Breast epithelium (tissue), 4 donors: ENCODE results near the gene BARX1. TPM values are rescaled to one million over a fixed set of nuclear protein-coding genes. Genes with fewer than 3 reads are reported as not detected.

Experiments used
- DNase-seq, 2 donors: peaks; one replicate each; pipeline ENCODE4 v3.0.0-alpha.2; 2019; ENCODE audit warnings: low spot score in 2 of 2
- H3K27ac ChIP-seq, 2 donors: fragments of 200-600 bp; sonication (generic) in 1 of 2; one replicate each; pipeline ENCODE4 v1.5.1; 2016 to 2019; ENCODE audit warnings: mild to moderate bottlenecking in 1 of 2
- H3K27me3 ChIP-seq, 2 donors: fragments of 200-600 bp; sonication (generic) in 1 of 2; one replicate each; pipeline versions ENCODE4 v1.5.1 to v1.6.0; 2017 to 2019; ENCODE audit warnings: control low read depth in 1 of 2, mild to moderate bottlenecking in 1 of 2
- H3K36me3 ChIP-seq: fragments of 200-600 bp; one replicate; pipeline ENCODE4 v1.5.1; 2019
- H3K4me1 ChIP-seq, 2 donors: fragments of 200-600 bp; sonication (generic); one replicate each; pipeline ENCODE4 v1.5.1; 2016 to 2019; ENCODE audit warnings: control low read depth in 1 of 2
- H3K4me3 ChIP-seq, 3 donors: fragments of 200-600 bp; sonication (generic); 1 replicate in 2 of 3; 2 replicates in 1 of 3; pipeline ENCODE4 v1.5.1; 2016 to 2019; ENCODE audit warnings: mild to moderate bottlenecking in 3 of 3, moderate library complexity in 2 of 3
- H3K9me3 ChIP-seq, 2 donors: fragments of 200-600 bp; sonication (generic) in 1 of 2; one replicate each; pipeline ENCODE4 v1.5.1; 2016 to 2019; ENCODE audit warnings: control low read depth in 1 of 2
- POLR2A ChIP-seq: fragments of 450-650 bp; IDR thresholded peaks from one replicate; pipeline ENCODE4 v1.6.1; 2016; ENCODE audit warnings: antibody characterized with exemption, mild to moderate bottlenecking, moderate library complexity
- POLR2AphosphoS5 ChIP-seq, 3 donors: sonication (generic); formaldehyde crosslinking; IDR thresholded peaks; one replicate each; pipeline ENCODE4 v1.6.1; 2017; ENCODE audit warnings: antibody characterized with exemption in 3 of 3
- intact Hi-C: fragments of 100-400 bp; cut with DNase I; formaldehyde crosslinking; loops from one replicate; pipeline ENCODE4 v1.15.1; 2023; ENCODE audit warnings: low total_unique reads
- total RNA-seq, 3 donors: library from RNA; depleted of rRNA; stranded (reverse); fragments of >200 nt; gene quantifications; one replicate each; pipeline ENCODE4 v1.1.0, GENCODE V29; 2016
- TF ChIP-seq, protein P1 (sequence below), 3 donors: fragments of 450-650 bp; IDR thresholded peaks; one replicate each; pipeline ENCODE4 v1.5.1; 2016 to 2017; ENCODE audit warnings: antibody characterized with exemption in 3 of 3, mild to moderate bottlenecking in 3 of 3, moderate library complexity in 3 of 3

Gene BARX1
- total RNA-seq, 3 donors from 2014 or later, result 2.6 to 2.9 TPM; not detected in 1

DNA sequence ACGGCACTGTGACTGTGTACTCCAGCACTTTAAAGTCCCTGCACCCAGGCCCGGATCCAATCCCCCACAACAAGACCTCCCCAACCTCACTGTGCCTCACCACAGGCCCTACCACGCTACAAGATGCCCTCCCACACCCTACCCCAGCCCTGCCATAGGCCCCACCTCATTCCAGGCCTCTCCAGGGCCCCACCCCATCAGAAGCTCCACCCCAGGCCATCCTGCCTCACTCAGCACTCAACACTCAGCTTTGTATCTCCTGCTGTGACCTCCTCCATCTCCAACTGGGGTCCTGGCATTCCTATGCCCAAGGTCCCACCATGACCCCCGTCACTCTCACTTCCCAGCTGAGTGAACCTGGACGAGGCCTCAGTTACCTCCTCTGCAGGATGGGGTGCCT is 38.8 kb downstream of the BARX1 start:
- H3K4me1 ChIP-seq, result no peaks in the 10 kb centered on the region
- peaks cover 0 to 6% of the 10 kb centered on the region in 2 donors for H3K27me3 ChIP-seq
- TF ChIP-seq, protein P1, sequence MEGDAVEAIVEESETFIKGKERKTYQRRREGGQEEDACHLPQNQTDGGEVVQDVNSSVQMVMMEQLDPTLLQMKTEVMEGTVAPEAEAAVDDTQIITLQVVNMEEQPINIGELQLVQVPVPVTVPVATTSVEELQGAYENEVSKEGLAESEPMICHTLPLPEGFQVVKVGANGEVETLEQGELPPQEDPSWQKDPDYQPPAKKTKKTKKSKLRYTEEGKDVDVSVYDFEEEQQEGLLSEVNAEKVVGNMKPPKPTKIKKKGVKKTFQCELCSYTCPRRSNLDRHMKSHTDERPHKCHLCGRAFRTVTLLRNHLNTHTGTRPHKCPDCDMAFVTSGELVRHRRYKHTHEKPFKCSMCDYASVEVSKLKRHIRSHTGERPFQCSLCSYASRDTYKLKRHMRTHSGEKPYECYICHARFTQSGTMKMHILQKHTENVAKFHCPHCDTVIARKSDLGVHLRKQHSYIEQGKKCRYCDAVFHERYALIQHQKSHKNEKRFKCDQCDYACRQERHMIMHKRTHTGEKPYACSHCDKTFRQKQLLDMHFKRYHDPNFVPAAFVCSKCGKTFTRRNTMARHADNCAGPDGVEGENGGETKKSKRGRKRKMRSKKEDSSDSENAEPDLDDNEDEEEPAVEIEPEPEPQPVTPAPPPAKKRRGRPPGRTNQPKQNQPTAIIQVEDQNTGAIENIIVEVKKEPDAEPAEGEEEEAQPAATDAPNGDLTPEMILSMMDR (IDR thresholded peaks at IDR 0.05), result no peak
- TF ChIP-seq POLR2A (no peak), POLR2AphosphoS5 (IDR thresholded peaks at IDR 0.05) (no peak)
- intact Hi-C loops, result no loop called here
- H3K9me3 ChIP-seq, result no peaks in the 10 kb centered on the region
- DNase-seq, result no peak
- H3K27ac ChIP-seq, result no peak overlapping the region
- H3K36me3 ChIP-seq, result no peaks in the 10 kb centered on the region
- no peak overlapping the region for H3K4me3 ChIP-seq

DNA sequence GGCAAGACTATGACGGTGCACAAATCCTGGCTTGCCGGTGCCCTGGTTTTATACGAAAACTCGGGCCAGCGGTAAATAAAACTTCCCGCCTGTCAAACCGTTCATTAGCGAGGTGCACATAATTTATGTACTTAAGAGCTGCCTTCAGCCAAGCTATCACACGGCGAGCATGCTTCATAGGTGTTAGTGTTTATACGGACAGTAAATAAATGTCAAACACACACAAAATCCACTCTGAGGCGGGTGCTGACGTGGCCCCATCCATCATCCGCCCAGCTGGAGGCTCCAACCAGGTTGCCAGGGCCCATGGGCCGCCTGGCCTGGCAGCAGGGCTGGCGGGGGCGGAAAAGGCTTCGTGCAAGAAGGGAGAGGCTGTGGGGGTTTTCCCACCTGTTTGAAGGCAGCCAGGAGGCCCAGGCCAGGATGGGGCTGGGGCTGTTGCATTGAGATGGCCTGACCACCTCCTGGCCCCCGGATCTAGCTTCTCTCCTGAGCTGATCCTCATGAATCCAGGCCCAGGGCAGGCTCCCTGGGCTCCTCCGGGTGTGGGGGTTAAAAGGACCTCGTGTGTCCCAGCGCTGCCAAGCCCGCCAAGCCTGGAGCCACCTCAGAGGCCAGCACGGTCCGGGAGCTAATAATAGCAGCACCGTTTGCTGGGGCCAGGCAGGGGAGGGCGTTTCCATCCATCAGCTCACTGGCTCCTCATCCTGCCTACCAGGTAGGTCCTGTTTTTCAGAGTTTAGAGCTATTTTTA is 43.2 kb downstream of the BARX1 start:
- Histone ChIP-seq H3K4me3 (no peak overlapping the region), H3K27ac (no peak overlapping the region), H3K9me3 (no peaks in the 10 kb centered on the region), H3K36me3 (no peaks in the 10 kb centered on the region), H3K27me3 (peaks cover 0 to 5% of the 10 kb centered on the region in 2 donors), H3K4me1 (no peaks in the 10 kb centered on the region)
- intact Hi-C loops, result loop anchor here (2.0 kb wide), 1 partner anchor 77 kb away; no protein-coding TSS in a partner anchor
- no peak for DNase-seq
- TF ChIP-seq, protein P1 (IDR thresholded peaks at IDR 0.05), result no peak
- TF ChIP-seq POLR2AphosphoS5 (IDR thresholded peaks at IDR 0.05) (no peak), POLR2A (no peak)

DNA sequence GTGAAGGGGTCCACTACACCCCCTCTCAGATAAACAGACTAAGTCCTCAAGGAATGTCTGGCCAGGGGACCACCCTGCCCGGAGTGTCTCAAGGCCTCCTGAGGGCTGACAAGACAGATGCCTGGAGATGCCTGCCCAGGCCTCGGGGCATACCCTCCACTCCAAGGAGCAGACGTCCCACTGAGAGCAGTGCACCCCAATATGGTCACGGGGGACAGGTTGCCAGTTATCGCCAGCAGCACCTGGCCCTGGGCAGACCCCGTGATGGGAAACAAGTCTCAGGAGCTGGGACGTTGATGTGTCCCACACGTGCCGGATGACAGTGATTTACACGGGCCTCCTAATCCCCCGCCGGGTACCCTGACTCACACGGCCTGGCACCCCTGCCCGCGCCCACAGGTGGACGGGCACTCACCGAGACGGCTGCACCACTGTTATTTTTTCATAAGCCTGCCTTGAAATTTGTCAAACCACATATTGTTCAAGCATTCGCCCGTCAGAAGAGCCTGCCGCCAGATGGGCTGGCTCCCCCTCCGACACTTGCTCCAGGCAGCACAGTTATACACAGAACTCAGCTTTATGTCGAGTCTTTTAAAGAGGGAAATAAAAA is 43.9 kb downstream of the BARX1 start:
- intact Hi-C loops, result loop anchor here (2.0 kb wide), 1 partner anchor 78 kb away; no protein-coding TSS in a partner anchor
- Histone ChIP-seq H3K4me1 (no peaks in the 10 kb centered on the region), H3K4me3 (no peak overlapping the region), H3K9me3 (no peaks in the 10 kb centered on the region), H3K36me3 (no peaks in the 10 kb centered on the region), H3K27me3 (peaks cover 0 to 5% of the 10 kb centered on the region in 2 donors), H3K27ac (no peak overlapping the region)
- no peak for DNase-seq
- TF ChIP-seq POLR2AphosphoS5 (IDR thresholded peaks at IDR 0.05) (no peak), POLR2A (no peak)
- TF ChIP-seq, protein P1 (IDR thresholded peaks at IDR 0.05), result no peak

DNA sequence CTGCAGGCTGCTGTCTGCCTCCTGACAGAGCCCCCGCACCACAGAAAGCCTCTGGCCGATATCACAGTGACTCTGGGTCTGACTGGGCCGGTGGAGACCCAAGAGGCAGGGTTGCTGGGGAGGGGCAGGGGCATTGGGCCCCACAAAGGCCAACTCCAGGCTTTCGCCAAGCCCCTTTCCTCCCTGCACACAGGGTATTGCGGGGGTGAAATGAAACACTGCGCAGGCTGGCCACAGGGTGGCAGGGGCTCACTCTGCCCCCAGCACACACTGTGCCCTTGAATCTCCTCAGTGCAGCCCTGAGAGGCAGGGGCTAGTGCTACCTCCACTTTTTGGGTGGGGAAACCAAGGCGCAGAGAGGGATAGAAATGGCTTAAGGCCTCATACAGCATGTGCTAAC is 44.6 kb downstream of the BARX1 start:
- no peaks in the 10 kb centered on the region for H3K4me1 ChIP-seq
- intact Hi-C loops, result loop anchor here (2.0 kb wide), 1 partner anchor 78 kb away; no protein-coding TSS in a partner anchor
- peaks cover 0 to 5% of the 10 kb centered on the region in 2 donors for H3K27me3 ChIP-seq

More for the DNA sequence above, 44.6 kb downstream of the BARX1 start:
- TF ChIP-seq, protein P1 (IDR thresholded peaks at IDR 0.05), result no peak
- TF ChIP-seq POLR2A, result no peak
- no peak for TF ChIP-seq POLR2AphosphoS5 (IDR thresholded peaks at IDR 0.05)
- H3K9me3 ChIP-seq, result no peaks in the 10 kb centered on the region
- H3K36me3 ChIP-seq, result no peaks in the 10 kb centered on the region
- H3K27ac ChIP-seq, result no peak overlapping the region
- no peak overlapping the region for H3K4me3 ChIP-seq
- DNase-seq, result no peak
